Stimulated activated CD4-positive, alpha-beta T cell treated with anti-CD3 and anti-CD28 coated beads, Interleukin-4, amount 100 ng/mL, for 1 hour (primary cell): Measurements from ENCODE around the gene TBXT.

ENCODE experiments used
- DNase-seq: peaks from one replicate; pipeline ENCODE4 v3.0.0-alpha.2; 2020

TBXT gene

DNA sequence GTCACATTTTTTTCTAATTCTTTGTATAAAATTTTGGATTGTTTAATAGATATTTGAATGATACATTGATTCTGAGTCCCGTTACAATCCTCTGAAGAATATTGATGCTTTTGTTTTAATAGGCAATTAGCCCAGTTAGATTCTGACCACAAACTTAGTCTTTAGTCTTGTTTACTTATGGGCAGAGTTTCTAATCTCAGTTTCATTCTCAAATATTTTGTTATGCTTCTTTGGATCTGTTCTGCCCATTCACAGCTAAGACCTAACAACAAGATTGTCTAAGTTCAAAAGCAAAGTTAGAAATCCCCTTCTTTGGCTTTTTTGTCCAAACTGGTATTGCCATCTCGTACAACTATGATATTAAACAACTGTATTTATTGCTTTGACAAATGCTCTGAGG is 58.0 kb downstream of the TBXT start:
- no peak for DNase-seq
